Activated CD4-positive, alpha-beta T cell treated with anti-CD3 and anti-CD28 coated beads, Interleukin-10, Interleukin-2, amounts not matched to agents 100 ng/mL and 50 ng/mL, durations not matched to agents 16 hours and 8 hours (primary cell): ENCODE data around the gene KREMEN1.
"Not testable (repeated sequence)": the region's sequence is repeated elsewhere in the genome, so short reads cannot be mapped to it uniquely, and the experiment has no call there.

ENCODE experiments used
- DNase-seq: peaks from one replicate; pipeline ENCODE4 v3.0.0-alpha.2; 2020

The KREMEN1 gene

DNA sequence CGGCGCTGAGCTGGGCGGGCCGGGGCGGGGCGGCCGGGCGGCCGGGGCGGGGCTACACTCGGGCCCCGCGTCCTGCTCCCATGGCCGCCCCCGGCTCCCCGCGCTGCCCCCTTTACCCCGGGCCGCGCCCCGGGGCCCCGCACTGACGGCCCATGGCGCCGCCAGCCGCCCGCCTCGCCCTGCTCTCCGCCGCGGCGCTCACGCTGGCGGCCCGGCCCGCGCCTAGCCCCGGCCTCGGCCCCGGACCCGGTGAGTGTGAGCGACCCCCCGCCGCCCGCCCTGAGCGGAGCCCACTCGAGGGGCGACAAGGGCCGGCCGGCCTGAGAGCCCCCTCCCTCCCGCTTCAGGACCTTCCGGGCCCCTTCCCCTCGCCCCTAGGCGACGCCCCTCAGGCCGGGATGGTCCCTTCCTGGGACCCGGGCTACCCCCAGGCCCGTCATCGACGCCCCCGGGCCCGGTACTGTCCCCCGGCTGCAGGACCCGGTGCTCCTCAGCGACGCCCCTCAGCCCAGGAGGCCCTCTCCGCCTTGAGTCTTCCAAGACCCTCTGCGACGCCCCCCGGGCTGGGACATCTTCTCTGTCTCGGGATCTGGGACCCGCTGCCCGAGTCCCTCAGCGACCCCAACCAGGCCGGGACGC, at the start of gene KREMEN1:
TSS of gene KREMEN1 (plus strand) at position 57 of the 639 bp plus-strand sequence. CDS start at position 153, 96 bp downstream.
- no peak for DNase-seq

DNA sequence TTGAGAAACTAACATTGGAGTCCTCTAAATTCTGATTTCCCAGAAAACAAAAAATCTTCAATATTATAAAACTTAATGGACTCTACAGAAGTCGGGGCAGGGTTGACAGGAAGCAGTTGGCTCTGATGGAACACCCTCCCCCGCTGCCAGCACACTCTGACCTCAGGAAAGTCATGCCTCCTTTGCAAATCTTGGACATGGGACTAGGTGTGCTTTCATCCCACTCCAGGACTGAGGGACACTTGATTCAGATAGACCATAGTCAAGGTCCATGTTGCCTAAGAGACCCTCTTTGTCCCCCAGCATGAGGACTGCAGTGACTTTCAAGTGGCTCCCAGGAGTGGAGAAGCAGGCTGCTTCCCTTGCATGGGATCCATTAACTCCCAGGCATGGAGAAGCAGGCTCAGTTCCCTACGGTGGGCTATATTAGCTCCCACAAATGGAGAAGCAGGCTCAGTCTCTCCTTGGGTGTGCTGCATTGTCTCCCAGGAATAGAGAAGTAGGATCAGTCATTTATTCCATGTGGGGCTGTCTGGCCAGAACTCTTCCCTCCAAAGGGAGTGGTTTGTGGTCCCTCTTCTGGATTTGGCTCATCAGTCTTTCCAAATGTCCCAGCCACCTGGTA, 49.6 kb upstream of the KREMEN1 start:
- DNase-seq: no peak

GRCh38 chr22:29026579-29026978, 46.3 kb upstream of the KREMEN1 start:
- no peak for DNase-seq

GRCh38 chr22:29028468-29028867, 44.4 kb upstream of the KREMEN1 start:
- DNase-seq: no peak

DNA sequence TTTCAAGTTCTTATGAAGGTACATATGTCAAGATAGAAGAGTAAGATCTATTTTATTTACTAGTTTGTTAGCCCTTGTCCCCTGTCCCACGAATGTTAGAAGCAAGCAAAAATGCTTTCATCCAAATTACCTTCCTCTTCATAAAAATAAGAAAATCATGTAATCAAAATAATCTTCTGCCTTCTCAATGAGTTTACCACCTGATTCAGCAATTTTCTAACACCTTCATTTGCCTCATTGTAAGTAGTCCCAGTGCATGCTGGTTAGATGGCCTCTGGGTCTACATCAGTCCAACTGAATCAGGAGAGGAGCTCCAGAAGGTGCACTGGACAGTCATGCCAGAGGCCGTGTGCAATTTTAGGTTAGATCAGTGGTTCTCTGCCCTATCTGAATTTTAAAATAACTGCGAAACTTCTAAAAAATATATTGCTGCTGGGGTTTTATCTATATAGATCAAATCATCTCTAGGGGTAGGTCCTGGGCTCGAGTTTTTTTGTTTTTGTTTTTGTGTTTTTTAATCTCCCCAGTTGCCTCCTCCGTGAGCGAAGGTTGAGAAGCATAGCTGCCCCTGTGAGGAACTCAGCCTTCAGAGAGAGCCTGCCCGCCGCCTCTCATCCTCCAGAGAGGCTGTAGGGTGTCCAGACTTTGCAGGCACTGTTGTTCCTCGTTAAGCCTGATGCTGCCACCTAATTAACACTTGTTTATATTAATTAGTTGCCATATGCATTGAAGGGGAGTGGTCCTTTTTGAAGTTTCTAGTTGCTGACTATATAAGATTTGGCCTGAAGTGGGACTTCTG, 43.4 kb upstream of the KREMEN1 start:
- DNase-seq: no peak

- DNase-seq: peak; percentile 7
These were observed 42.7 kb upstream of the KREMEN1 start for GRCh38 chr22:29030016-29030617.

DNA sequence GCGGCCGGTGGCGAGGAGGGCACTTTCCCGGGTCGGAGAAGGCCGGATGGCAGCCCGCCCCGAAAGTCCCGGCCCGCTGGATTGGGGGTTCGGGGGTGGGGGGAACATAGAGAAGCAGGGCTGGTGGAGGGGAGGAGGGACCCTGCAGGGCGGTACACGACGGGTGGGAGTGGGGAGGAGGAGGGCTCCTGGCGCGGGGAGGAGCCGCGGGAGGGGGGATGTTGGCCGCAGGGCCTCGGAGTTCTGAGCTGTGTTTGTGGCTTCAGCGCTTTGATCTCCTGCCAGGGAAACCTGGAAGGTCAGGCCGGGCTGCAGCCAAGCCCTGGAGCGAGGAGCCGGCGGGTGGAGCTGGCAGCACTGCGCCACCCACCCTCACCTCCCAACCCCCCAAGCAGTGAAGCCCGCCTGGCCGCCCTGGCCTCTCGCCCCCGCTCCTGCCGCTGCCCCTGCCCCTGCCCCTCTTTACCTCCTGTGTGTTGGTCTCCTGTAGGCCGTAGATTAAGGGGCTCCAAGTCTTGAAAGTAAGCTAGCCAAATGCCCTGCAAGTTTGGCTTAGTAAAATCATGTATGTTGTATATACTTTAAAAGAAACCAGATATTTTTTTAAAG, 42.1 kb upstream of the KREMEN1 start:
- no peak for DNase-seq

DNA sequence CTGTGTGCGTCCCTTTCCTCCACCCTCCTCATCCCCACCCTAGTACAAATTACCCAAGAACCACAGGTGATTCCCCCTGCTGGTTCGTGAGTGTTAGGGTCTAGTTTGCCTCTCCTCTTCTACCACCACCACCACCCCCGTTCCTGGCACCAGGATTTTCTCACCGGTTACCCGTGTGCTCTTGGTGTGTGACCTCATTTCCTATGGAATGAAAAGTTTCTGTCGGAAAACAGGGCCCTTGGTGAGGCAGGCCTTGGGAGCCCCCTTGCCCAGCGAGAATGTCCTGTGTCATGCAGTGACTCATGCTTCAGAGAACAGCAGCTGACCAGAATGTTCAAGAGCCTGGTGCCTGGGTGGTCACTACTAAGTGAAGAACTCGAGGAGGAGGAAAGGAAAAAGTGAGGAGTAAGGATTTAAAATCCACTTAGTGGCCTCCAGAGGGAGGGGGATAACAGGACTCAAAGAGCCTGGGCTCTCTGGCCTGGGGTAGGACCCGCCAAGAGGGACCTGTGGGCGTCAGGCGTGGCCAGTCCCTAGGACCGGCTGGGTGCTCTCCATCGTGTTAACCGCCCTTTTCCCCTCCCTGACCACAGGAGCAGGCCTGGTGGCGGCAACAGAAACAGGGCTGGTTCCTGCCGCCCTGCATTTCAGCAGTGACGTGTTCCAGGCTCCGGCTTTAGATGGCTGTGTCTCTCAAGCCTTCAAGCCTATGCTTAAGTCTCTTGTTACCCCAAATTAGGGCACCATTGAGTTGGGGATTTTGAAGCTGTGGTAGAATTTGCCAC, 41.4 kb upstream of the KREMEN1 start:
- no peak for DNase-seq

DNA sequence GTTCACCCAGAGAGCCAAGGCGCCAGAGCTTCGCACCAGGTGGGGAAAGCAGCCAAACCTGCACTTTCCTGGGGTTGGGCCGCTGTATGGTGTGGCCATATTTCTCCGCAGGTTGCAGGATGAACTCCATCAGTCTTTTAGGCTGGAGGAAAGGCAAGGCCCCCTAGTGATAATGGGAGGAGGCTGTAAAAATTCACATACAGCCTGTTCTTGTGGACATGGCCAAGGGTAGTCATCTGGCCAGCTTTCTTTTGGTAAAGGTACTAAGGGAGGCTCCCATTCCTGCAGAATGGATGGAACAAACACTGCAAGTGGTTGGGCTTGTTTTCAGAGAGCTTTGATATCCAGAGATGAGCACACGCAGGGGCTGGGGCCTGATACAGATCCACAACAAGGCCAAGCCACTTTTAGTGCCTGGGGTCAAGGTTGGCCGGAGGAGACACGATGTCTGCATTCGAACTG, 40.8 kb upstream of the KREMEN1 start:
- DNase-seq: no peak

DNA sequence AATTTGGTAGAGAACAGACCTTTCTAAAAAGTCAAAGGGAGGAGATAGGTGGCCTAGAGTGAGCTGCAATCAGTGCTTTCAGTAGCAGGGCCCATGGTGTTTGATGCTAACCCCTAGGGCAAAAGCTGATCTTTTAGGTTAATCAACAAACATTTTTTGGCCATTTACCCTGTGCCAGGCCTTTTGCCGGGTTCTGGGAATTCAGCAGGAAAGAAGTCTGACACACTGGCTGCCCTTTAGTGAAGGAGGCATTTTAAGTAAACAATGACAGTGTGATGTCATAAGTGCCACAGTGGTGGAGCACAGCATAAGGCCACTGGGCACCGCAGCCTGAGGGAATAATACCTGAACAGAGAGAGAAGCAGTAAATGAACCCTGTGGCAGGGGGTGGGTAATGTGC, 40.3 kb upstream of the KREMEN1 start:
- DNase-seq: no peak

DNA sequence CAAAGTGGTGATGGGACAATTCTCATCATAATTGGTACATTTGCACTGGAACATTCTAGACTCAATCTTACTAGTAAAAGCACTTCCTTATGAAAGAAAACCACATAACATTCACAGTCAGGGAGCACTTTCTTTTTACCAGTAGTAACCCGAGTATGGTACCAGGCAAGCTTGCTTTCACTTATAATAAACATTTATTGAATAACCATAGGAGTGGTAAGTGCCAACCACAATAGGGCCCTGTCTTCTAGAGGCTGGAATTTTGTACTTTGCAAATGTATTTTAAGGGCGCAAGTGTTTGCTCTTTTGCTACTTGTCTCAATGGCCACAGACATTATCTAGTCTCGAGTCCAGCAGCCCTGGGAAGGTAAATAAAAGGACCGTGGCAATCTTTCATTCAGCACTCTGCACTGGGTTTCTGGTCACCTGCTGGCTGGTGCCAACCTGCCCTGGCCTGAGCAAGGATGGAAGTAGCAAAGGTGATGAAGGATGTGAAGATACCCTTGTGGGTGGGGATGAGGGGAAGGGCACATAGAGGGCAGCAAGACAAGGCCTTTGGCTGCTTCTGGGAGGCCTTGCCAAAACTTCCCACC, 35.4 kb upstream of the KREMEN1 start:
- no peak for DNase-seq

DNA sequence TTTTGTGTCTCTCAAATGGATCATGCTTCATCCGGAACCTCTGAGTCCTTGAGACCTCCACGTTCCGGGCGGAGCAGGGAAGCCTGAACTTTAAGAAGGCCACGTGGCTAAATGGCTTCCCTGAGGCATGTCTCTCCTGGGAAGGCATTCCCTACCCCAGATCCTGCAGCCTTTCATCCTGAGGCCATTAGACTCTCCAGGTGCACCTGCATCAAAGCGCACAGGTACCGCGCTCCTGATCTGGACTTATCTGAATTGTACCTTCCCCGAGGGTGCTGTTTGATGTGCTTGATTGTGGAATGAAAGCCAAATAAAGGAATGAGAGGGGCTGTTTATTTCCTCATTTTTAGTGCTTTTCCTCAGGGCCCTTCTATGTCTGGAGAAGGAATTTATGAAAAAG, 33.7 kb upstream of the KREMEN1 start:
- no peak for DNase-seq

DNA sequence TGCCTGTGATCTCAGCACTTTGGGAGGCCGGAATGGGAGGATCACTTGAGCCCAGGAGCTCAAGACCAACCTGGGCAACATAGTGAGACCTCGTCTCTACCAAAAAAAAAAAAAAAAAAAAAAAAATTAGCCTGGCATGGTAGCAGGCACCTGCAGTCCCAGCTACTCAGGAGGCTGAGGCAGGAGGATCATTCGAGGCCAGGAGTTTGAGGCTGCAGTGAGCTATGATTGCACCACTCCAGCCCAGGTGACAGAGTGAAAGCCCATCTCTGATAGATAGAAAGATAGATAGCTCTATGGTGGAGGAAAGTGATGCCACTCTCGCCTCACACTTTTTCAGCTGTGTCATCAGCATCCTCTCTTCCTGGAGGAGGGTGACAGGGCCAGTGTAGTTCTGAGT, 33.2 kb upstream of the KREMEN1 start:
- DNase-seq: not testable (repeated sequence)

DNA sequence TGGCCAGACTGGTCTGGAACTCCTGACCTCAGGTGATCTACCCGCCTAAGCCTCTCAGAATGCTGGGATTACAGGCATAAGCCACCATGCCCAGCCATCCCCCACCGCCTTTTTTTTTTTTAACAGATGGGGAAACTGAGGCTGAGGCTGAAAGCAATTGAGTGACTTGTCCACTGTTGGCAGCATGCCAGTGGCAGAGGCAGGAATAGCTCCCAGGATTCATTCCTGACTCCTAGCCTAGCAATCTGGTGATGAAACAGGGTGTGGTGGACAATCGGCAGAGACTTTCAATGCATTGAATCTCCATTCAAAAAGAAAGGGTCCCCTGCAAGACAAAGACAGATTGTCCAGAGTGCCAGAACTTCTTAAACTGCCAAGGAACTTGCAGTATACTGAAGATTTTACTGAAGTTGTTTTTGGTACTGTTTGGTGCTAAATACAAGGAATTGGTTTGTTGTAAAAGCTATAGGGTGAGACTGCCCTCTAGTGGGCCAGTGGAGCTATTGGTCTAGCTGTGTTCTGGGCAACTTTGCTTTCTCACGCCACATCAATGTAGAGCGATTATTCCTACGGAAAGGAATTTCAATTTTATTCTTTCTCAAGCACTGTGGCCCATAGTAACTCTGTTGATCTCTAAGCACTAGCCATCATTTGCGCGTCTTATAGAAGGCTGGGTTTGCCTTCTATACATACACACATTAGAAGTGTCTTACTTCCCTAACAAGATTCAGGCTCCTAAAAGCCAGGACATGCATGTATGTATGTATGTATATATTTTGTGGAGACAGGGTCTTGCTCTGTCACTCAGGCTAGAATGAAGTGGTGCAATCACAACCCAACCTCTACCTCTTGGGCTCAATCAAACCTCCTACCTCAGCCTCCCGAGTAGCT, 32.2 kb upstream of the KREMEN1 start:
- peak; percentile 76 for DNase-seq

- no peak for DNase-seq
These were observed 31.4 kb upstream of the KREMEN1 start for GRCh38 chr22:29041408-29041807.

DNA sequence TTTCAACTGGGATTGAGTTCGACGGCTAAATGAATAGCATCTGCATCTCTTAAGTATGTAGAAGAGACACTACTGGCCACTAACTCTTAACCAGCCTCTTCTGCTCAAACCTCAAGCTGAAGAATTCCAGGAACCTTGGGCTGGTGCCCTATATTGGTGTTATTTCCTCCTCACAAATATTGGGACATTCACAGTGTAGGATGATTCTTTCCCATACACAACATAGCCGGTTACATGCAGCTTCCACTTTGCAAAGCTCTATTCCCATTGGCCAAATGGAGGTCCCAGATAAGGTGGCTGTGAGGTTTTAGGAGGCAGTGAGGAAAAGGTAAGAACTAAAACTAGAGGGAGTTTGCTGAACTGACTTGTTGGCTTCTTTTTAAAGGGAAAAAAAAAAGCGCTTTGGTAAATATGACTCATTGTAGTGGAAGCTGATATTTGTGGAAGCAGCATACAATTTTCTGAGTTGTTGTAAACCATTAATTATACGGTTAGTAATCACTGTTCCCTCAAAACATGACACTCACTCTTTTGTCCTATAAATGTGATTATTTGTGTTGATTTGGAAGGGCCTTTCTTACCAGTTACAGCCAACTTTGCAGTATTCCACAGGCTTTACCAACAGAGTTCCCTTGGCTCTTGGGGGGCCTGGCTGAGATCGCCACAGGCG, 28.8 kb upstream of the KREMEN1 start:
- DNase-seq: no peak

DNA sequence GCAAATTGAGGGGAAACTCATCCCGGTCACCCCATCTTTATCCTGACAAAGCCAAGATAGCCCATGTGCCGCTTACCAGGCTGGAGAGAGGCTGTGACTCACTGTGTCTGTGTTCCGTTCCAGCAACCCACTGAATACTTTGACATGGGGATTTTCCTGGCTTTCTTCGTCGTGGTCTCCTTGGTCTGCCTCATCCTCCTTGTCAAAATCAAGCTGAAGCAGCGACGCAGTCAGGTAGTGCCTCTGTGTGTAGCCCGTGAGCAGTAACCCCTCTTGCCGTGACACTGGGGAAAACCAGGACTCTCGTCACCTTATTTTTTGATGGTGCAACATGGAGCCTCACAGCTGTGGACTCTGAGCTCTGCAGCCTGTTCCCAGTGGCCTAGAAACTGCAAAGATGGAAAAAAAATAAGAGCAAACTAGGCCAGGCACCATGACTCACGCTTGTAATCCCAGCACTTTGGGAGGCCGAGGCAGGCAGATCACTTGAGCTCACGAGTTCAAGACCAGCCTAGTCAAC, 28.1 kb upstream of the KREMEN1 start:
- DNase-seq: no peak

- DNase-seq: no peak
These were observed 23.8 kb upstream of the KREMEN1 start for GRCh38 chr22:29048822-29049654.
